AG08395 (cell line): ENCODE measurements around the gene TPM1.

Experiments used
- DNase-seq: peaks from one replicate; pipeline ENCODE4 v3.0.0; 2012; ENCODE audit warnings: mixed read lengths, low spot score

Gene TPM1

GRCh38 chr15:63016234-63016633 lies 26.3 kb upstream of the TPM1 start:
- DNase-seq: no peak

- peak; percentile 17 for DNase-seq
Measured at GRCh38 chr15:63018639-63019038, 23.9 kb upstream of the TPM1 start.

DNA sequence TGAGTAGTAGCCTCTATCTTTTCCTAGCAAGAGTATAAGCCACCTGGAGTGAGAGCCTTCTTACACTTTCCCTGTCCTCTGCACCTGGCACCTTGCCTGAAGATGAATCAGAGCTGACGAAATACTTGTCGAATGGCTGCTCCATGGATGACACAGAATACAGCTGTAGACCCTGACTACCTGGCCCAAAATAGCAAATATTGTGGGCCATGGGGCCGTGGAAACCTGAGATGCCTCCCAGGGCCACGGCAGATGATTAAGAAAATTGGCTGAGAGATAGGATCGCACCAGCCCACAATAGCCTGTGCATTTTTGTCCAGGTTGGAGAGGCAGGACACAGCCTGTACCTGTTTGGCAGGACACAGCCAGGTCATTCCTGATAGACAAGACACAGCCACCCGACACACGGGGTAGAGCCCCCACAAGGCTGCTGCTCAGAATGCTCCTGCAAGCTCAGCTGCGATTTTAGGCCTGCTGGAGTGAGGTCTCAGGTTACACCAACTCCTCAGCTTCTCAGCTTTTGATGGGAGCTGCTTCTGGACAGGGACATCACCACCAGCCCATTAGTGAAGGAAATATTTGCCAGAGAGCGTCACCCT lies 22.9 kb upstream of the TPM1 start:
- DNase-seq: no peak

DNA sequence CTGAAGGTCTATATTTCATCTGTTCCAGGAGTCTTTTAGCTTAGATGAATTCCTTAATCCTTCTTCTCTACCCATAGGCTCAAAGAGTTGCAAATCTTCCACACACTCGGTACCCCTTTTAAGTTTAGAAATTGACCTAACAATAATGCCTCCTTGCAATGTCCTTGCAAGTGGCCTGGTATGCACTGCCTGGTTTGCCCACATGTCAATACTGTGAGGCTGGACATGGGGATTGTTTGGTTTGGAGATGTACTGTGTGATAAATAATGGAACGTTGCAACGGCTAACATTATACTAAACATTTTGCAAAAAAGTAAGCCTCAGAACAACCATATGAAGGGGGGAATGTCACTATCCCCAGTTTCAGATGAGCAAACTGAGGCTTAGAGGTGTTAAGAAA lies 22.4 kb upstream of the TPM1 start:
- no peak for DNase-seq

GRCh38 chr15:63020759-63021430 lies 21.7 kb upstream of the TPM1 start:
- no peak for DNase-seq

DNA sequence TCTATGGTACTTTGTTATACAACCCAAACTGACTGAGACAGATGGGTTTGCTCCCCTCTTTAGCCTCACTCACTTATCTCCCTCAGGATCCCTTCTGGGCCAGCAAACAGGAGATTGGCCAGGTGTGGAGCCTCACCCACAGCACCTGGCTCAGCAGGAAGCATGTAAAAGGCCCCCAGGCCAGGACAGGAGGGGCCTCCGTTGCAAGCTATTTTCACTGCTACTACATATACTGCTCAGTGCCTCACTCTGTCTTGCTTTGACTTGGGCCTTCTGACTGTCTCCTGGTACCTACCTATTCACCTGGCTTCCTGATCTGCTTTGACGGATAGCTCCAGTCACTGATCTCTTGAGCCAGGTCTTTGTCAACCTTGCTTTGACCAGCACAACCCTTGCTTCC lies 20.4 kb upstream of the TPM1 start:
- no peak for DNase-seq

DNA sequence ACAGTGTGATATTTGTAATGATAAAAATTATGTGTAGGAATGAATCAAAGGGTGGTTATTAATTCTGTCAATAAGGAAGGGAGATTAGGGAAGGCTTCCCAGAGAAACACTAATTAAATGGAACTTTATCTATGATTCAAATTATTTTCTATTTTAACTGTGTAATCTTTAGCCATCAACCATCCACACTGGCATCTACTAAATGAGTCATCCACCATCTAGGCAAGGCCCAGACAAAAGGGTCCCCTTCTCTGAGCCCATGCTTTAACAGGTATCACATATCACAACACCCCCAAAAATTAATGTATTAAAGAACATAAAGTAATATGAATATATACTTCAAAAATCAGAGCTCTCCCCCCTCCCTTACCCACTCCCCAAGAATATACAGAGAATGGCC lies 19.9 kb upstream of the TPM1 start:
- DNase-seq: no peak

DNA sequence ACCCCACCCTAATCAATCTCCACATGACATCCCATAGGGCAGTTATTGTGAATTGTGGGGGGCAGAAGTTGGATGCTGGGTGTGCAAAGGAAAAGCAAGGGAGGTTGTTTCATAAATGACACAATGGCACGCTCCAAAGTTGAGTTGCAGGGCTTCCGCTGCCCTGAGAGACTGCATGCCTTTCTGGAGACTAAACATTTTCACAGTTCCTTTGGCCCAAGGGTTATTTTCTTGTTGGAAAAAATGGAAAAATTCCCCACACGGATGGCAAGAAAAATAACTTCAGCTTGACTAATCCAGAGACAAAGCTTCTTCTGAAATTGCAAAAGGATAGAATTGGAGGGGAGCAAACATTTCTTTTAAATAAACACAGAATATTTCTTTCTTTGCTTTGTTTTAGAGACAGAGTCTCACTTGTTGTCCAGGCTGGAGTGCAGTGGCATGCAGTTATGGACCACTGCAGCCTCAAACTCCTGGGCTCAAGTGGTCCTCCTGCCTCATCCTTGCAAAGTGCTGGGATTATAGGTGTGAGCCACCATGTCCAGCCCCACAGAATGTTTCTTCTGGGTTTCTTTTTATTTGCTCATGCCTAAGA lies 19.1 kb upstream of the TPM1 start:
- DNase-seq: peak; percentile 81

GRCh38 chr15:63025460-63025859 lies 17.1 kb upstream of the TPM1 start:
- DNase-seq: no peak

DNA sequence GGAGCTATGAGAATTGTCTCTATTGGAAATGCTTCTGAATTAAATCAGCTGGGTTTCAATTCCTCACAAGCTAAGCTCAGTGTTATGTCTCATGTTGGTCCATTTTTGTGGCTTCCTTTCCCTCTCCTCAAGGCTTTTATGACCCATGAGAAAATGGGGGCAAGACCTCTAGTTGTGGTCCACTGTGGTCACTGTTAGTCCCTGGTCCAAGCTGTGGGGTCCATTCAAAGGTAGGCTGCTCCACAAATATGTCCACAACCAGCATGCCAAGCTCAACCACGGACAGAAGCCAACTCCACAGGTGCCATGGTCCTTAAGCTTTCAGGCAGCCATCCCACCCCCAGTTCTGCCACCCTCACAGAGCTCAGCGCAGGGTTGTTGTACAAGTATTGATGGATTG lies 14.9 kb upstream of the TPM1 start:
- no peak for DNase-seq

DNA sequence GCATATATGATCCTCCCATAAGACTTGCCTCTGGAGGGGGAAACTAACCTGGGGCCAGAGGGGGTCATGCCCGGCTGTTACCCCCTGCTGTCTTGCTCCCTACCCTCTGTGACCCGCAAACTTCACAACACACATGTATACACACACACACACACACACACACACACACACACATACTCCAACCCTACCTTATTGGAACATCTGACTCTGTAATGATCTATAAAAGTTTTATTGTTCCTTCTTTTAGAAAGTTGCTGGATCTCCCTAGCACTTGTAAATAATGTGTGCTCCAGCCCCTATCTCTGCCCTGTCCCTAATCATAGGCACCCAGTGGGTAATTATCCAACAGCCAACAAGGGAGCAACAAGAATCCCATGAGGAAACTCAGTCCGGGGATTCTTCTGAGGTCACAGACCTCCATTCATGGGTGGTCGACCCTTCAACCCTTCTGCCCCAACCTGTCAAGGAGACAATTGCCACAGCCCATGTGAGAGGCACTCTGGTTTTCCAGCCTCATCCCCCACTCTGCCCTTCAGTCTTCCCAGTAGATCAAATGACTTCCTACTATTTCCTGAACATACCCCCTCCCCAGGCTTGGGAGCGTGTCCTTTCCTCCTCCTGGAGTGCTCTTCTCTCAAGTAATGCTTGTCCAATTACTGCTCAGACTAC lies 14.0 kb upstream of the TPM1 start:
- DNase-seq: no peak

DNA sequence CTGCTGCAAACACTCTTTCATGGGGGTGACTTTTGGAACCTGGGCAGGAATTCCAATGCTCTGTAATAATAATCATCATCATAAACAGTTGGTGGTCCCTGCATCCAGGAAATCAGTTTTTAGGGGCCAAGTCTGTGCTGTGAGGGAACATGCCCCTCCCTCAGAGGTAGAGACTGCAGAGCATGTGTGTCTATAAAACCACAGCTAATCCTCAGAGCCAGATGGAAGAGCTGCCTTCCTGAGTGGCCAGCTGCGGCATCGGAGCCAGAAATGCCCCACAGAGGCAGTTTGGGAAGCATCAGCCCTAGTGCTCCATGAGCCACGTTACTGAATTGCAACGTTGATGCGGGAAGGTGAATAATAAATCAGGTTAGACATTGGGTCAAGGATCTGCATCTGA lies 12.9 kb upstream of the TPM1 start:
- no peak for DNase-seq

GRCh38 chr15:63030101-63030551 lies 12.4 kb upstream of the TPM1 start:
- peak; percentile 71 for DNase-seq

DNA sequence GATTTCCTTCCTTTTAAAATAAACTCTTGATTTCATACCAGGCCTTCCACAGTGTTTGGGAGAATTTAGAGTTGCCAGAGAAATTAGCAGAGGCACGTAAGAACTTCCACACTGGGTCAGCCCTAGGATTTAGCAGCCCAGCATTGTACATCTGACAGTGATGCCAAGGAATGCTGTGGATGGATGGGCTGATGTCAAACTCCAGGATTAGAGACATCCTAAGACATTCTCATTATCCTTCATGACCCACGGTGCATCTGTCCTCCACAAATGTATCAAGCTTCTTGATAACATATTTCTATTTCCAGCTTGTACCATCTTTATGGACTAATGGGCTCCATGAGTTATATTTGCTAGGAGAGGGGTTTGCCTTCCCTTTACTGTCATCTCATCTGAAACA lies 8.0 kb upstream of the TPM1 start:
- DNase-seq: no peak

GRCh38 chr15:63035253-63035652 lies 7.3 kb upstream of the TPM1 start:
- DNase-seq: no peak

- no peak for DNase-seq
Measured at GRCh38 chr15:63035977-63036376, 6.6 kb upstream of the TPM1 start.

GRCh38 chr15:63037976-63038720 lies 4.4 kb upstream of the TPM1 start:
- DNase-seq: no peak

- peak; percentile 60 for DNase-seq
Measured at GRCh38 chr15:63038926-63039673, 3.4 kb upstream of the TPM1 start.

GRCh38 chr15:63039811-63040210 lies 2.7 kb upstream of the TPM1 start:
- no peak for DNase-seq

- DNase-seq: no peak
Measured at GRCh38 chr15:63040509-63040908, 2.0 kb upstream of the TPM1 start.

GRCh38 chr15:63040954-63041353 lies 1.6 kb upstream of the TPM1 start:
- no peak for DNase-seq
